ENCODE measurements around the gene CAPN9.

DNA sequence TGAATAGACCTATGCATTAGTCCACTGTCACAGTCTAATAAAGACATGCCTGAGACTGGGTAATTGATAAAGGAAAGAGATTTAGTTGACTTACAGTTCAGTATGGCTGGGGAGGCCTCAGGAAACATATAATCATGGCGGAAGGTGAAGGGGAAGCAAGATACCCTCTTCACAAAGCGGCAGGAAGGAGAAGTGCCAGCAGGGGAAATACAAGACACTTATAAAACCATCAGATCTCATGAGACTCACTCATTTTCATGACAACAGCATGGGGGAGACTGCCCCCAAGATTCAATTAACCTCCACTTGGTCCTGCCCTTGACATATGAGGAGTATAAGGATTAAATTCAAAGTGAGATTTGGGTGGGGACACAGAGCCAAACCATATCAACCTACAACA lies 59.4 kb downstream of the CAPN9 start:
- TF ChIP-seq, protein P1, sequence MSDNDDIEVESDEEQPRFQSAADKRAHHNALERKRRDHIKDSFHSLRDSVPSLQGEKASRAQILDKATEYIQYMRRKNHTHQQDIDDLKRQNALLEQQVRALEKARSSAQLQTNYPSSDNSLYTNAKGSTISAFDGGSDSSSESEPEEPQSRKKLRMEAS (IDR thresholded peaks at IDR 0.05) = no peak
- TF ChIP-seq, protein P2, sequence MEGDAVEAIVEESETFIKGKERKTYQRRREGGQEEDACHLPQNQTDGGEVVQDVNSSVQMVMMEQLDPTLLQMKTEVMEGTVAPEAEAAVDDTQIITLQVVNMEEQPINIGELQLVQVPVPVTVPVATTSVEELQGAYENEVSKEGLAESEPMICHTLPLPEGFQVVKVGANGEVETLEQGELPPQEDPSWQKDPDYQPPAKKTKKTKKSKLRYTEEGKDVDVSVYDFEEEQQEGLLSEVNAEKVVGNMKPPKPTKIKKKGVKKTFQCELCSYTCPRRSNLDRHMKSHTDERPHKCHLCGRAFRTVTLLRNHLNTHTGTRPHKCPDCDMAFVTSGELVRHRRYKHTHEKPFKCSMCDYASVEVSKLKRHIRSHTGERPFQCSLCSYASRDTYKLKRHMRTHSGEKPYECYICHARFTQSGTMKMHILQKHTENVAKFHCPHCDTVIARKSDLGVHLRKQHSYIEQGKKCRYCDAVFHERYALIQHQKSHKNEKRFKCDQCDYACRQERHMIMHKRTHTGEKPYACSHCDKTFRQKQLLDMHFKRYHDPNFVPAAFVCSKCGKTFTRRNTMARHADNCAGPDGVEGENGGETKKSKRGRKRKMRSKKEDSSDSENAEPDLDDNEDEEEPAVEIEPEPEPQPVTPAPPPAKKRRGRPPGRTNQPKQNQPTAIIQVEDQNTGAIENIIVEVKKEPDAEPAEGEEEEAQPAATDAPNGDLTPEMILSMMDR (IDR thresholded peaks at IDR 0.05; ENCODE audit: low read depth, low read length, missing input control) = no peak
- TF ChIP-seq, protein P3, sequence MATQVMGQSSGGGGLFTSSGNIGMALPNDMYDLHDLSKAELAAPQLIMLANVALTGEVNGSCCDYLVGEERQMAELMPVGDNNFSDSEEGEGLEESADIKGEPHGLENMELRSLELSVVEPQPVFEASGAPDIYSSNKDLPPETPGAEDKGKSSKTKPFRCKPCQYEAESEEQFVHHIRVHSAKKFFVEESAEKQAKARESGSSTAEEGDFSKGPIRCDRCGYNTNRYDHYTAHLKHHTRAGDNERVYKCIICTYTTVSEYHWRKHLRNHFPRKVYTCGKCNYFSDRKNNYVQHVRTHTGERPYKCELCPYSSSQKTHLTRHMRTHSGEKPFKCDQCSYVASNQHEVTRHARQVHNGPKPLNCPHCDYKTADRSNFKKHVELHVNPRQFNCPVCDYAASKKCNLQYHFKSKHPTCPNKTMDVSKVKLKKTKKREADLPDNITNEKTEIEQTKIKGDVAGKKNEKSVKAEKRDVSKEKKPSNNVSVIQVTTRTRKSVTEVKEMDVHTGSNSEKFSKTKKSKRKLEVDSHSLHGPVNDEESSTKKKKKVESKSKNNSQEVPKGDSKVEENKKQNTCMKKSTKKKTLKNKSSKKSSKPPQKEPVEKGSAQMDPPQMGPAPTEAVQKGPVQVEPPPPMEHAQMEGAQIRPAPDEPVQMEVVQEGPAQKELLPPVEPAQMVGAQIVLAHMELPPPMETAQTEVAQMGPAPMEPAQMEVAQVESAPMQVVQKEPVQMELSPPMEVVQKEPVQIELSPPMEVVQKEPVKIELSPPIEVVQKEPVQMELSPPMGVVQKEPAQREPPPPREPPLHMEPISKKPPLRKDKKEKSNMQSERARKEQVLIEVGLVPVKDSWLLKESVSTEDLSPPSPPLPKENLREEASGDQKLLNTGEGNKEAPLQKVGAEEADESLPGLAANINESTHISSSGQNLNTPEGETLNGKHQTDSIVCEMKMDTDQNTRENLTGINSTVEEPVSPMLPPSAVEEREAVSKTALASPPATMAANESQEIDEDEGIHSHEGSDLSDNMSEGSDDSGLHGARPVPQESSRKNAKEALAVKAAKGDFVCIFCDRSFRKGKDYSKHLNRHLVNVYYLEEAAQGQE (IDR thresholded peaks at IDR 0.05) = no peak

Data from liver (tissue), 2 donors.